Heart left ventricle (tissue), 13 donors: Measurements from ENCODE around the gene DAB1.

ENCODE experiments used
- CTCF ChIP-seq, 12 donors: fragments of 200-600 bp; sonication (generic) in 4 of 12; IDR thresholded peaks; one replicate each; pipeline versions ENCODE4 v1.5.0 to v1.8.0; 2018 to 2022; ENCODE audit warnings: antibody characterized with exemption in 12 of 12, mild to moderate bottlenecking in 5 of 12
- POLR2A ChIP-seq, 2 donors: fragments of 450-650 bp; IDR thresholded peaks; one replicate each; pipeline ENCODE4 v1.6.1; 2017; ENCODE audit warnings: antibody characterized with exemption in 2 of 2, mild to moderate bottlenecking in 2 of 2, moderate library complexity in 2 of 2
- donor health status: ischemic (EF 13 %, LVEDD 7.1; RV severe dilation, severe dysfunction).
- donor health status: DM: no; HTN: yes; CAD: no.
- donor health status: DM: no; HTN: no; CAD: no.
- donor health status: ischemic (EF 25% LVEDD 6.9; RV normal size, moderate dysfunction).
- donor health status: ischemic (EF 25% LVEDD 5.7; RV mildly dilated, moderate dysfunction).
- donor health status: ischemic (EF 35%, LVEDD 5.7; RV mildly dilated, moderate dysfunction).
- donor health status: nonischemic (EF 11% LVEDD 7.7; RV severe dilation, severe dysfunction).
- donor health status: DM: yes; HTN: yes; CAD: no.
- donor health status: PGD.
- donor health status: ischemic (EF 29% LVEDD 5.4; RV normal size, mild dysfunction).
- donor health status: nonischemic (EF 23%, LVEDD 6.1; RV moderate dilation, normal function).

DNA sequence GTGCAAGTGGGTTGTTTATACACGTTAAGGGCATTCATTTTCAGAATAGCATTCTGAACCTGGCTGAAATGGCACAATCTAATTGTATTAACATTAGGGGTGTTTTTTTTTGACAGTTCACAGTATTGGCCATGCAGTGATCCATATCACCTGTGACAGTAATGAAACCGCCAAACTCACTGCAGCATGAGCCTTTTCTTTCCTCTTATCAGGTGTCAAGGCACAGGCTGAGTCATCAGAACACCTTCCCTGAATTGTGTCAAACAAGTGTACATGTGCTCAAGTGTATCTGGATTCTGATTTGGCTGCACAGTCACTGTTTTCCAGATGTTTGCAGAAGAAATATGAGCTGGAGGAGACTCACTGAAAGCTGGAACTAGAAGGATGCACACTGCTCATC, 410.3 kb downstream of the DAB1 start:
- TF ChIP-seq POLR2A (IDR thresholded peaks at IDR 0.05) (no peak), CTCF (IDR thresholded peaks at IDR 0.05) (no peak)
